Osteoblast (primary cell): ENCODE results near the gene SRC. TPM values are rescaled to one million over a fixed set of nuclear protein-coding genes. Genes with fewer than 3 reads are reported as not detected.

Source experiments
- DNase-seq: peaks from one replicate; pipeline ENCODE4 v3.0.0; 2011; ENCODE audit warnings: low spot score, mixed read lengths; ENCODE audit not compliant: insufficient read length; ENCODE audit errors: missing footprints
- H2AFZ ChIP-seq: 2 replicates; pipeline ENCODE4 v1.6.0; 2011; ENCODE audit warnings: mild to moderate bottlenecking, low read length
- H3K27ac ChIP-seq: 2 replicates; pipeline ENCODE4 v1.5.1; 2011; ENCODE audit warnings: mild to moderate bottlenecking, low read depth, low read length, moderate library complexity
- H3K27me3 ChIP-seq: 2 replicates; pipeline ENCODE4 v1.6.0; 2012; ENCODE audit warnings: mild to moderate bottlenecking, control low read depth, inconsistent platforms, low read length, moderate library complexity; ENCODE audit not compliant: insufficient read depth
- H3K36me3 ChIP-seq: 2 replicates; pipeline ENCODE4 v1.5.1; 2011; ENCODE audit warnings: mild to moderate bottlenecking, low read length, control low read depth, moderate library complexity; ENCODE audit not compliant: insufficient read depth
- H3K4me1 ChIP-seq: 2 replicates; pipeline ENCODE4 v1.5.1; 2011; ENCODE audit warnings: mild to moderate bottlenecking, low read length, control low read depth, moderate library complexity; ENCODE audit not compliant: insufficient read depth
- H3K4me2 ChIP-seq: 2 replicates; pipeline ENCODE4 v1.6.0; 2011; ENCODE audit warnings: mild to moderate bottlenecking, low read length; ENCODE audit not compliant: insufficient read depth
- H3K4me3 ChIP-seq: fragments of 200-600 bp; sonication (generic); 3 replicates; pipeline ENCODE4 v1.5.1; 2012; ENCODE audit warnings: mild to moderate bottlenecking, low read length, inconsistent platforms; ENCODE audit not compliant: insufficient read depth
- H3K79me2 ChIP-seq: 2 replicates; pipeline ENCODE4 v1.6.0; 2012; ENCODE audit warnings: mild to moderate bottlenecking, low read length, control low read depth, inconsistent platforms; ENCODE audit not compliant: insufficient read depth
- H3K9me3 ChIP-seq: 2 replicates; pipeline ENCODE4 v1.5.1; 2011; ENCODE audit warnings: low read depth, low read length, control low read depth
- H4K20me1 ChIP-seq: 2 replicates; pipeline ENCODE4 v1.6.0; 2012; ENCODE audit warnings: mild to moderate bottlenecking, low read length, control low read depth; ENCODE audit not compliant: insufficient read depth
- CTCF ChIP-seq: IDR thresholded peaks from 2 replicates; pipeline ENCODE4 v1.5.1; 2011; ENCODE audit warnings: mild to moderate bottlenecking, low read depth, low read length, moderate library complexity; ENCODE audit errors: extremely low read depth
- total RNA-seq: library from RNA; depleted of rRNA; stranded (reverse); fragments of >200 nt; gene quantifications from 2 replicates; pipeline ENCODE4 v1.2.3, GENCODE V29; 2012

SRC gene
- total RNA-seq, 1 donor = 22.4 TPM

DNA sequence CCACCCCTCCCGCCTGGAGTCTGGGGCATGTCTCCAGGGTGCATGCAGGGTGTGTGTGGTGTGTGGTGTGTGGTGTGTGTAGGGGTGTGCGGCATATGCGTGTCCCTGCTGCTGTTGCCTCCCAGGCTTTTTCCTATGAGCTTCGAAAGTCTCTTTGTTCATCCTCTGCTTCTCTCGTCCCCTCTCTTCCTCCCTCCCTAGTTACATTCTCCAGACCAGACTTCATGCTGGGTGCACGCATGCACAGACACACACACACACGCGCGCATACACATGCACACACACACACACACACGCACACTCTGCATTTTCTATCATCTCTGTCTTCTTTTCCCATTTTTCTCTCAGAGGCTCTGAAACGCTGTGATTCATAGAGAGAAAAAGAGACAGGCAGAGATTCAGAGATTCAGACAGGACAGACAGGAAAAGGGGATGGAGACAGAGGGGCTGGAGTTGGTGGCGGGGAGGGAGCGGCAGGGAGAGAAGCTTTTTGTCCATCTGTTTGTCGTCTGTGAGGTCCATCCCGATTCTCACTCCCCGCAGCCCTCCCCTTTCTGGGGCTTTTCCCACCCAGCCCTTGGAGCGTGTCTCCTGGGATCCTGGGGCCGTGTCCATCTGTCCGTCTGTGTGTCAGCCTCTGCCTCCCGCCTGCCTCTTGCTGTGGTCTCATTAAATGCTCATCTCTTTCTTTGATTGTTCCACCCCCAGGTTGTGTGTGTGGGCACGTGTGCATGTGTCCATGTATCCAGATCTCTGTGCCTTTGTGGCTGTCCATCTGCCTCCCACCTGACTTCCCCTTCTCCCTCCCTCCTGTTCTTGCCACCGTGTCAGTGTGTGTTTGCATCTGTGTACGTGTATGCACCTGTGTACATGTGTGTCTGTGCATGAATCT, 62.6 kb downstream of the SRC start:
- no peak overlapping the region for H3K4me2 ChIP-seq
- peaks cover 49% of the 10 kb centered on the region for H3K27me3 ChIP-seq
- peaks cover 13% of the 10 kb centered on the region for H3K4me1 ChIP-seq
- H3K4me3 ChIP-seq = no peak overlapping the region
- H4K20me1 ChIP-seq = peaks cover 7% of the 10 kb centered on the region
- DNase-seq = peak; percentile 81
- H3K36me3 ChIP-seq = no peaks in the 10 kb centered on the region
- no peak overlapping the region for H3K27ac ChIP-seq
- H2AFZ ChIP-seq = no peak overlapping the region
- no peaks in the 10 kb centered on the region for H3K79me2 ChIP-seq
- TF ChIP-seq CTCF = no peak
- H3K9me3 ChIP-seq = no peaks in the 10 kb centered on the region

- H3K4me1 ChIP-seq = peaks cover 12% of the 10 kb centered on the region
- TF ChIP-seq CTCF = no peak
- H3K4me3 ChIP-seq = peak overlapping the region; percentile 70
- peaks cover 65% of the 10 kb centered on the region for H3K27me3 ChIP-seq
- H3K79me2 ChIP-seq = no peaks in the 10 kb centered on the region
- H3K36me3 ChIP-seq = no peaks in the 10 kb centered on the region
- H3K9me3 ChIP-seq = no peaks in the 10 kb centered on the region
- H2AFZ ChIP-seq = peak overlapping the region; percentile 70
- DNase-seq = peak; percentile 86
- H4K20me1 ChIP-seq = peaks cover 3% of the 10 kb centered on the region
- no peak overlapping the region for H3K27ac ChIP-seq
- peak overlapping the region; percentile 94 for H3K4me2 ChIP-seq
Measured at GRCh38 chr20:37411408-37412219, 65.7 kb downstream of the SRC start.

DNA sequence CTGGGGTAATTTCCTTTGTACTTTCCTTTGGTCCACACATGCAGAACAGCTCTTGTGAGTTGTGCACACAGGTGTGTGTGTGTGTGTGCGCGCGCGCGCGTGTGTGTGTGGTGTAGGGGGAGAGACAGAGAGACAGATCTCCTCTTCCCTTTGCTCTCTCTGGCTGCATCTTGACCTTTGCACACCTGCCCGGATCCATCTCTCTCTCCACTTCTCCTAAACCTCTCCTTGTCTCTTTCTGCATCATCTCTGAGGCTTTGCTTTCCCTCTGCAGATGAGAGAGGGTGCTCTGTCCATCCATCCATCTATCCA, 67.0 kb downstream of the SRC start:
- peaks cover 60% of the 10 kb centered on the region for H3K27me3 ChIP-seq
- H3K9me3 ChIP-seq = no peaks in the 10 kb centered on the region
- no peaks in the 10 kb centered on the region for H3K79me2 ChIP-seq
- H3K36me3 ChIP-seq = no peaks in the 10 kb centered on the region
- DNase-seq = no peak
- peak overlapping the region; percentile 94 for H3K4me2 ChIP-seq
- peaks cover 10% of the 10 kb centered on the region for H3K4me1 ChIP-seq
- H4K20me1 ChIP-seq = peaks cover 3% of the 10 kb centered on the region
- TF ChIP-seq CTCF = no peak
- H3K4me3 ChIP-seq = no peak overlapping the region
- H3K27ac ChIP-seq = no peak overlapping the region
- H2AFZ ChIP-seq = no peak overlapping the region

GRCh38 chr20:37413379-37413778, 67.4 kb downstream of the SRC start:
- TF ChIP-seq CTCF = no peak
- H3K27ac ChIP-seq = no peak overlapping the region
- DNase-seq = no peak
- H3K27me3 ChIP-seq = peaks cover 57% of the 10 kb centered on the region
- no peak overlapping the region for H2AFZ ChIP-seq
- no peak overlapping the region for H3K4me3 ChIP-seq
- no peak overlapping the region for H3K4me2 ChIP-seq
- peaks cover 10% of the 10 kb centered on the region for H3K4me1 ChIP-seq
- H3K9me3 ChIP-seq = no peaks in the 10 kb centered on the region
- no peaks in the 10 kb centered on the region for H3K79me2 ChIP-seq
- peaks cover 3% of the 10 kb centered on the region for H4K20me1 ChIP-seq
- no peaks in the 10 kb centered on the region for H3K36me3 ChIP-seq
